B cell (primary cell): ENCODE results near the gene PHLDB1. TPM values are rescaled to one million over a fixed set of nuclear protein-coding genes. Genes with fewer than 3 reads are reported as not detected.

ENCODE experiments used
- ATAC-seq: fragments of 200-7000 bp; cut with Tn5 transposase; one replicate; pipeline ENCODE4 v1.10.0; 2021; ENCODE audit warnings: low read depth, mild to moderate bottlenecking, moderate number of reproducible peaks, moderate library complexity
- CTCF ChIA-PET: fragments of 350-600 bp; sonication (Branson Sonifier 250); formaldehyde crosslinking; loops from one replicate; lab custom pipeline; 2021; ENCODE audit warnings: antibody characterized with exemption, inconsistent platforms; lab: Charles Lee
- POLR2A ChIA-PET: fragments of 350-600 bp; sonication (Branson Sonifier 250); formaldehyde crosslinking; loops from one replicate; lab custom pipeline; 2021; ENCODE audit warnings: antibody characterized with exemption; lab: Charles Lee
- DNase-seq: peaks from one replicate; pipeline ENCODE4 v3.0.0; 2013
- H2AFZ ChIP-seq: 2 replicates; pipeline ENCODE4 v1.6.1; 2012; ENCODE audit warnings: mild to moderate bottlenecking, low read depth, low read length; ENCODE audit not compliant: insufficient read depth, poor library complexity, severe bottlenecking
- H3K27ac ChIP-seq, 2 donors: 1 replicate in 1 of 2; 2 replicates in 1 of 2; pipeline ENCODE4 v1.5.1; 2012 to 2013; ENCODE audit warnings: low read length in 2 of 2, mild to moderate bottlenecking in 2 of 2, moderate library complexity in 1 of 2
- H3K27me3 ChIP-seq, 4 experiments: fragments of 200-600 bp in 1 of 4; sonication (generic) in 1 of 4; replicated peaks in 1 of 4; 1 replicate in 2 of 4; 2 replicates in 2 of 4; pipeline versions ENCODE4 v1.6.1 to v1.7.0; 2013 to 2016; ENCODE audit warnings: low read length in 3 of 4, mild to moderate bottlenecking in 2 of 4, mixed read lengths in 1 of 4, moderate library complexity in 1 of 4; ENCODE audit not compliant: insufficient read depth in 4 of 4, control insufficient read depth in 3 of 4; ENCODE audit errors: control extremely low read depth in 1 of 4
- H3K36me3 ChIP-seq, 2 experiments: replicated peaks in 1 of 2; 1 replicate in 1 of 2; 2 replicates in 1 of 2; pipeline versions ENCODE4 v1.6.1 to v1.7.1; 2013; ENCODE audit warnings: low read length in 1 of 2; ENCODE audit not compliant: insufficient read depth in 2 of 2, control insufficient read depth in 1 of 2; ENCODE audit errors: control extremely low read depth in 1 of 2, extremely low read depth in 1 of 2
- H3K4me1 ChIP-seq, 2 donors: fragments of 200-600 bp in 1 of 2; sonication (generic) in 1 of 2; 1 replicate in 1 of 2; 2 replicates in 1 of 2; pipeline versions ENCODE4 v1.5.1 to v1.6.1; 2013 to 2017; ENCODE audit warnings: low read length in 2 of 2; ENCODE audit not compliant: control insufficient read depth in 2 of 2, insufficient read depth in 2 of 2
- H3K4me2 ChIP-seq: replicated peaks from 2 replicates; pipeline ENCODE3; 2012; ENCODE audit warnings: mild to moderate bottlenecking, low read depth, low read length; ENCODE audit not compliant: poor library complexity, severe bottlenecking
- H3K4me3 ChIP-seq, 5 experiments: fragments of 200-600 bp in 1 of 5; sonication (generic) in 1 of 5; 1 replicate in 3 of 5; 2 replicates in 2 of 5; pipeline versions ENCODE4 v1.5.1 to v1.7.0; 2011 to 2016; ENCODE audit warnings: low read length in 4 of 5, mild to moderate bottlenecking in 4 of 5, low read depth in 2 of 5, control low read depth in 1 of 5, moderate library complexity in 1 of 5; ENCODE audit not compliant: insufficient read depth in 1 of 5; ENCODE audit errors: control extremely low read depth in 1 of 5, extremely low read depth in 1 of 5
- H3K79me2 ChIP-seq: fragments of 200-600 bp; sonication (generic); one replicate; pipeline ENCODE4 v1.6.0; 2016; ENCODE audit warnings: low read length; ENCODE audit not compliant: control insufficient read depth, insufficient read depth
- H3K9ac ChIP-seq: fragments of 200-600 bp; sonication (generic); 2 replicates; pipeline ENCODE4 v1.6.1; 2017; ENCODE audit warnings: mild to moderate bottlenecking, low read length, moderate library complexity
- H3K9me3 ChIP-seq, 3 donors: one replicate each; pipeline versions ENCODE4 v1.6.1 to v1.7.1; 2013; ENCODE audit warnings: low read length in 2 of 3; ENCODE audit not compliant: control insufficient read depth in 2 of 3, insufficient read depth in 1 of 3; ENCODE audit errors: control extremely low read depth in 1 of 3
- H4K20me1 ChIP-seq: 2 replicates; pipeline ENCODE4 v1.6.0; 2012; ENCODE audit warnings: mild to moderate bottlenecking, low read length; ENCODE audit not compliant: insufficient read depth, control insufficient read depth, poor library complexity, severe bottlenecking
- H3K27ac Mint-ChIP-seq: one replicate; pipeline ENCODE4 v1.8.0; 2021; ENCODE audit warnings: mixed read lengths
- H3K27me3 Mint-ChIP-seq: one replicate; pipeline ENCODE4 v1.8.0; 2021; ENCODE audit warnings: mixed read lengths
- H3K4me1 Mint-ChIP-seq: one replicate; pipeline ENCODE4 v1.8.0; 2021; ENCODE audit warnings: mixed read lengths
- H3K4me3 Mint-ChIP-seq: one replicate; pipeline ENCODE4 v1.8.0; 2021; ENCODE audit warnings: mixed read lengths
- H3K9me3 Mint-ChIP-seq: one replicate; pipeline ENCODE4 v1.8.0; 2022; ENCODE audit warnings: mixed read lengths; ENCODE audit not compliant: insufficient read depth
- CTCF ChIP-seq: fragments of 200-600 bp; IDR thresholded peaks from one replicate; pipeline ENCODE4 v1.8.0; 2022; ENCODE audit warnings: antibody characterized with exemption, mild to moderate bottlenecking
- EZH2 ChIP-seq: IDR thresholded peaks from 2 replicates; pipeline ENCODE4 v1.6.1; 2012; ENCODE audit warnings: borderline replicate concordance, low read depth, mild to moderate bottlenecking, moderate library complexity, low read length; ENCODE audit not compliant: insufficient read depth, poor library complexity, severe bottlenecking
- WGBS: methylation state at CpG from one replicate; pipeline ENCODE4 v1.1.5; 2013; ENCODE audit warnings: missing lambda C conversion rate; ENCODE audit not compliant: insufficient coverage; 5-methylcytosine and 5-hydroxymethylcytosine counted together
- intact Hi-C: fragments of 100-400 bp; cut with micrococcal nuclease; formaldehyde crosslinking; loops from one replicate; pipeline ENCODE4 v1.10.0; 2022
- polyA plus RNA-seq: library from polyadenylated mRNA; depleted of rRNA; stranded (reverse); fragments of >200 nt; gene quantifications from 2 replicates; pipeline ENCODE4 v1.2.3, GENCODE V29; 2012
- total RNA-seq, 2 donors: library from RNA; stranded (reverse); fragments of 120-200 nt in 1 of 2; gene quantifications; 1 replicate in 1 of 2; 2 replicates in 1 of 2; pipeline versions ENCODE4 v1.2.3 to v1.2.4, GENCODE V29; 2013 to 2022

PHLDB1 gene
- total and polyA plus RNA-seq, 2 donors (not counting 1 experiment from before 2014, with no cell fraction given), result 0.46 to 2.4 TPM

GRCh38 chr11:118659314-118659952 lies 52.0 kb downstream of the PHLDB1 start:
- Histone ChIP-seq H3K9ac (no peak overlapping the region), H3K9me3 (peaks cover 0 to 4% (median 0%) of the 10 kb centered on the region in 3 donors), H3K4me1 (peaks cover 4 to 10% of the 10 kb centered on the region in 2 donors), H3K4me3 (no peak overlapping the region), H3K4me2 (peak overlapping the region; percentile 62), H2AFZ (peak overlapping the region; percentile 62), H3K27me3 (peaks cover 0 to 14% (median 0%) of the 10 kb centered on the region in 4 experiments), H3K79me2 (no peaks in the 10 kb centered on the region), H4K20me1 (no peaks in the 10 kb centered on the region), H3K27ac (no peak overlapping the region), H3K36me3 (no peaks in the 10 kb centered on the region)
- Mint-ChIP-seq H3K4me1 (peaks cover 4% of the 10 kb centered on the region), H3K27ac (no peak overlapping the region), H3K4me3 (no peak overlapping the region), H3K27me3 (peaks cover 7% of the 10 kb centered on the region), H3K9me3 (no peaks in the 10 kb centered on the region)
- ATAC-seq (peak; percentile 100), DNase-seq (peak; percentile 84)
- ChIA-PET CTCF (interaction anchor here (0.6 to 1.8 kb wide), 9 partner anchors 9 to 329 kb away, joined by 3 to 5 read pairs (median 4); partner anchors contain the start of gene TREH), POLR2A (no interaction called here)
- TF ChIP-seq EZH2 (no peak), CTCF (peak; percentile 99)
- intact Hi-C loops, result loop anchor here (1.0 kb wide), 2 partner anchors 297 to 514 kb away; partner anchors contain the start of gene UPK2
- WGBS, result 24% methylated on average over 26 of the region's 26 CpGs
